Breast epithelium (tissue), 4 donors: ENCODE data around the gene WDR19. TPM values are rescaled to one million over a fixed set of nuclear protein-coding genes. Genes with fewer than 3 reads are reported as not detected.

Experiments
- DNase-seq, 2 donors: peaks; one replicate each; pipeline ENCODE4 v3.0.0-alpha.2; 2019; ENCODE audit warnings: low spot score in 2 of 2
- H3K27ac ChIP-seq, 2 donors: fragments of 200-600 bp; sonication (generic) in 1 of 2; one replicate each; pipeline ENCODE4 v1.5.1; 2016 to 2019; ENCODE audit warnings: mild to moderate bottlenecking in 1 of 2
- H3K27me3 ChIP-seq, 2 donors: fragments of 200-600 bp; sonication (generic) in 1 of 2; one replicate each; pipeline versions ENCODE4 v1.5.1 to v1.6.0; 2017 to 2019; ENCODE audit warnings: control low read depth in 1 of 2, mild to moderate bottlenecking in 1 of 2
- H3K36me3 ChIP-seq: fragments of 200-600 bp; one replicate; pipeline ENCODE4 v1.5.1; 2019
- H3K4me1 ChIP-seq, 2 donors: fragments of 200-600 bp; sonication (generic); one replicate each; pipeline ENCODE4 v1.5.1; 2016 to 2019; ENCODE audit warnings: control low read depth in 1 of 2
- H3K4me3 ChIP-seq, 3 donors: fragments of 200-600 bp; sonication (generic); 1 replicate in 2 of 3; 2 replicates in 1 of 3; pipeline ENCODE4 v1.5.1; 2016 to 2019; ENCODE audit warnings: mild to moderate bottlenecking in 3 of 3, moderate library complexity in 2 of 3
- H3K9me3 ChIP-seq, 2 donors: fragments of 200-600 bp; sonication (generic) in 1 of 2; one replicate each; pipeline ENCODE4 v1.5.1; 2016 to 2019; ENCODE audit warnings: control low read depth in 1 of 2
- CTCF ChIP-seq, 3 donors: fragments of 450-650 bp; IDR thresholded peaks; one replicate each; pipeline ENCODE4 v1.5.1; 2016 to 2017; ENCODE audit warnings: antibody characterized with exemption in 3 of 3, mild to moderate bottlenecking in 3 of 3, moderate library complexity in 3 of 3
- POLR2A ChIP-seq: fragments of 450-650 bp; IDR thresholded peaks from one replicate; pipeline ENCODE4 v1.6.1; 2016; ENCODE audit warnings: antibody characterized with exemption, mild to moderate bottlenecking, moderate library complexity
- POLR2AphosphoS5 ChIP-seq, 3 donors: sonication (generic); formaldehyde crosslinking; IDR thresholded peaks; one replicate each; pipeline ENCODE4 v1.6.1; 2017; ENCODE audit warnings: antibody characterized with exemption in 3 of 3
- intact Hi-C: fragments of 100-400 bp; cut with DNase I; formaldehyde crosslinking; loops from one replicate; pipeline ENCODE4 v1.15.1; 2023; ENCODE audit warnings: low total_unique reads
- total RNA-seq, 3 donors: library from RNA; depleted of rRNA; stranded (reverse); fragments of >200 nt; gene quantifications; one replicate each; pipeline ENCODE4 v1.1.0, GENCODE V29; 2016

Gene WDR19
- total RNA-seq, 3 donors from 2014 or later: 65.6 to 75.8 (median 66.5) TPM

- no peaks in the 10 kb centered on the region for H3K4me1 ChIP-seq
- no peaks in the 10 kb centered on the region for H3K27me3 ChIP-seq
- H3K9me3 ChIP-seq: no peaks in the 10 kb centered on the region
- H3K27ac ChIP-seq: no peak overlapping the region
- H3K36me3 ChIP-seq: peaks cover 6% of the 10 kb centered on the region
- H3K4me3 ChIP-seq: no peak overlapping the region
- intact Hi-C loops: no loop called here
- TF ChIP-seq POLR2A (no peak), POLR2AphosphoS5 (IDR thresholded peaks at IDR 0.05) (no peak), CTCF (IDR thresholded peaks at IDR 0.05) (no peak)
- DNase-seq: no peak
These were observed 97.1 kb downstream of the WDR19 start for GRCh38 chr4:39279416-39279815.

- TF ChIP-seq POLR2A (no peak), POLR2AphosphoS5 (IDR thresholded peaks at IDR 0.05) (no peak), CTCF (IDR thresholded peaks at IDR 0.05) (no peak)
- Histone ChIP-seq H3K27me3 (no peaks in the 10 kb centered on the region), H3K27ac (no peak overlapping the region), H3K4me1 (no peaks in the 10 kb centered on the region), H3K9me3 (no peaks in the 10 kb centered on the region), H3K36me3 (no peaks in the 10 kb centered on the region), H3K4me3 (no peak overlapping the region)
- intact Hi-C loops: no loop called here
- DNase-seq: no peak
These were observed 98.4 kb downstream of the WDR19 start for GRCh38 chr4:39280770-39281169.

GRCh38 chr4:39285111-39285795, 102.9 kb downstream of the WDR19 start:
- no peaks in the 10 kb centered on the region for H3K9me3 ChIP-seq
- H3K4me3 ChIP-seq: no peak overlapping the region
- H3K36me3 ChIP-seq: no peaks in the 10 kb centered on the region
- no peak for DNase-seq
- H3K27ac ChIP-seq: no peak overlapping the region
- no peaks in the 10 kb centered on the region for H3K4me1 ChIP-seq
- no peaks in the 10 kb centered on the region for H3K27me3 ChIP-seq
- intact Hi-C loops: no loop called here
- TF ChIP-seq POLR2AphosphoS5 (IDR thresholded peaks at IDR 0.05) (no peak), POLR2A (no peak), CTCF (IDR thresholded peaks at IDR 0.05) (no peak)

GRCh38 chr4:39285853-39286252, 103.5 kb downstream of the WDR19 start:
- intact Hi-C loops: no loop called here
- Histone ChIP-seq H3K4me3 (no peak overlapping the region), H3K27me3 (no peaks in the 10 kb centered on the region), H3K9me3 (no peaks in the 10 kb centered on the region), H3K36me3 (no peaks in the 10 kb centered on the region), H3K4me1 (no peaks in the 10 kb centered on the region), H3K27ac (no peak overlapping the region)
- no peak for TF ChIP-seq POLR2A
- no peak for TF ChIP-seq POLR2AphosphoS5 (IDR thresholded peaks at IDR 0.05)
- no peak for TF ChIP-seq CTCF (IDR thresholded peaks at IDR 0.05)
- no peak for DNase-seq

GRCh38 chr4:39286263-39286662, 103.9 kb downstream of the WDR19 start:
- no peaks in the 10 kb centered on the region for H3K9me3 ChIP-seq
- no peak for DNase-seq
- H3K27me3 ChIP-seq: no peaks in the 10 kb centered on the region
- H3K4me3 ChIP-seq: no peak overlapping the region
- H3K27ac ChIP-seq: no peak overlapping the region
- no peaks in the 10 kb centered on the region for H3K36me3 ChIP-seq
- TF ChIP-seq CTCF (IDR thresholded peaks at IDR 0.05) (no peak), POLR2AphosphoS5 (IDR thresholded peaks at IDR 0.05) (no peak), POLR2A (no peak)
- intact Hi-C loops: no loop called here
- no peaks in the 10 kb centered on the region for H3K4me1 ChIP-seq
